Right ventricle myocardium inferior (tissue), 1 donor: ENCODE results near the gene GDPD4. TPM values are rescaled to one million over a fixed set of nuclear protein-coding genes. Genes with fewer than 3 reads are reported as not detected.

Experiments
- ATAC-seq: fragments of 200-7000 bp; cut with Tn5 transposase; one replicate; pipeline ENCODE4 v1.9.1; 2020; ENCODE audit warnings: mild to moderate bottlenecking, moderate library complexity
- DNase-seq: peaks from one replicate; pipeline ENCODE4 v3.0.0; 2021; ENCODE audit errors: missing footprints
- intact Hi-C: fragments of 100-400 bp; cut with DNase I; formaldehyde crosslinking; loops from one replicate; pipeline ENCODE4 v1.11.0; 2022
- total RNA-seq: library from RNA; stranded (reverse); fragmentation: NEBNext Ultra II Directional; extraction: Animal tissue kit (Norgen Biotek cat#: 25700); gene quantifications from one replicate; pipeline ENCODE4 v1.2.1, GENCODE V29; 2021
- donor health status: DM: no; HTN: yes; CAD: no; lungs with severe emphysema.

Gene GDPD4
- total RNA-seq, 1 donor from 2014 or later, result not detected

GRCh38 chr11:77211040-77211451 is 90.4 kb downstream of the GDPD4 start:
- no peak for ATAC-seq
- DNase-seq, result no peak

GRCh38 chr11:77209663-77210062 is 91.8 kb downstream of the GDPD4 start:
- intact Hi-C loops, result no loop called here
- ATAC-seq, result no peak
- no peak for DNase-seq

More at GRCh38 chr11:77211040-77211451, 90.4 kb downstream of the GDPD4 start:
- intact Hi-C loops, result no loop called here

- no peak for DNase-seq
- intact Hi-C loops, result no loop called here
- no peak for ATAC-seq
Observed at GRCh38 chr11:77208535-77208934, 93.0 kb downstream of the GDPD4 start.

GRCh38 chr11:77207618-77208313 is 93.7 kb downstream of the GDPD4 start:
- ATAC-seq, result no peak
- intact Hi-C loops, result no loop called here
- DNase-seq, result no peak

- DNase-seq, result no peak
- intact Hi-C loops, result no loop called here
- ATAC-seq, result no peak
Observed at GRCh38 chr11:77207019-77207485, 94.4 kb downstream of the GDPD4 start.

- DNase-seq, result no peak
- intact Hi-C loops, result no loop called here
- ATAC-seq, result no peak
Observed at GRCh38 chr11:77206264-77207018, 95.0 kb downstream of the GDPD4 start.

- intact Hi-C loops, result no loop called here
- ATAC-seq (no peak), DNase-seq (no peak)
Observed at GRCh38 chr11:77205467-77206263, 95.8 kb downstream of the GDPD4 start.

- no peak for ATAC-seq
Observed at GRCh38 chr11:77204754-77205466, 96.6 kb downstream of the GDPD4 start.

GRCh38 chr11:77203901-77204753 is 97.4 kb downstream of the GDPD4 start:
- intact Hi-C loops, result no loop called here
- no peak for ATAC-seq

More at GRCh38 chr11:77204754-77205466, 96.6 kb downstream of the GDPD4 start:
- intact Hi-C loops, result no loop called here
- no peak for DNase-seq

GRCh38 chr11:77202941-77203900 is 98.3 kb downstream of the GDPD4 start:
- DNase-seq (no peak), ATAC-seq (no peak)
- intact Hi-C loops, result no loop called here

More at GRCh38 chr11:77203901-77204753, 97.4 kb downstream of the GDPD4 start:
- no peak for DNase-seq

- DNase-seq (no peak), ATAC-seq (no peak)
- intact Hi-C loops, result no loop called here
Observed at GRCh38 chr11:77201991-77202841, 99.3 kb downstream of the GDPD4 start.

- intact Hi-C loops, result no loop called here
- DNase-seq (no peak), ATAC-seq (no peak)
Observed at GRCh38 chr11:77201370-77201769, 100.1 kb downstream of the GDPD4 start.

GRCh38 chr11:77200351-77201268 is 100.9 kb downstream of the GDPD4 start:
- DNase-seq, result no peak
- no peak for ATAC-seq
- intact Hi-C loops, result no loop called here

GRCh38 chr11:77199137-77199745 is 102.2 kb downstream of the GDPD4 start:
- DNase-seq, result no peak
- no peak for ATAC-seq
- intact Hi-C loops, result loop anchor here (5.0 kb wide), 1 partner anchor 348 kb away; no protein-coding TSS in a partner anchor
